Smooth muscle cell of the coronary artery (primary cell): ENCODE results near the gene OR5P2. TPM values are rescaled to one million over a fixed set of nuclear protein-coding genes. Genes with fewer than 3 reads are reported as not detected.

Experiments
- total RNA-seq: library from RNA; depleted of rRNA; stranded (reverse); fragments of >200 nt; gene quantifications from 2 replicates; pipeline ENCODE4 v1.2.3, GENCODE V29; 2014; ENCODE audit warnings: low replicate concordance

The OR5P2 gene, protein sequence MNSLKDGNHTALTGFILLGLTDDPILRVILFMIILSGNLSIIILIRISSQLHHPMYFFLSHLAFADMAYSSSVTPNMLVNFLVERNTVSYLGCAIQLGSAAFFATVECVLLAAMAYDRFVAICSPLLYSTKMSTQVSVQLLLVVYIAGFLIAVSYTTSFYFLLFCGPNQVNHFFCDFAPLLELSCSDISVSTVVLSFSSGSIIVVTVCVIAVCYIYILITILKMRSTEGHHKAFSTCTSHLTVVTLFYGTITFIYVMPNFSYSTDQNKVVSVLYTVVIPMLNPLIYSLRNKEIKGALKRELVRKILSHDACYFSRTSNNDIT
- total RNA-seq, result not detected in 2 replicates

GRCh38 chr11:7796842-7797241 is at the start of gene OR5P2:
TSS of gene OR5P2 (minus strand) at chr11:7796942. CDS start at chr11:7796942, 0 bp downstream.

DNA sequence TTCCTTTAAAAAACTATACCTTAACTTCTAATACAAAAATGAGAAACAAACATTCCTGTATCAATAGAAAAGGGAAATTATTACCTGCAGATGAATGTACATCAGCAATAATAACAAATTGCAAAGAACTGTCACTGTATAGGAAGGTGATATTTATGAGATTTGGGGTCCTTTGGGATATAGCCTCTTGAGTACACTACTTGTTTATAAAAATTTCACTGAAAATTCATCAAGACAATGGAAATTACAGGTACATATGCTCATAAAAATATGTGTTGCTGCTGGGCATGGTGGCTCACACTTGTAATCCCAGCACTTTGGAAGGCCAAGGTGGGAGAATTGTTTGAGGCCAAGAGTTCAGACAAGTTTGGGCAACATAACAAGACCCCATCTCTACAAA is 34.0 kb upstream of the OR5P2 start, which contains the start of gene OR5P3:
OR5P3 (minus strand) TSS at position 101 of the 400 bp plus-strand sequence.

Other genes starting within 250 kb of the OR5P2 start
- 1.8 and 17.0 TPM in 2 replicates for gene CYB5R2, start 123.4 kb downstream of the OR5P2 start, total RNA-seq
- not detected in 2 replicates for gene OVCH2, start 90.5 kb downstream of the OR5P2 start, total RNA-seq
- gene OR5P3, start 33.9 kb upstream of the OR5P2 start, total RNA-seq, result not detected in 2 replicates
- gene OR10A6, start 134.3 kb upstream of the OR5P2 start, total RNA-seq, result not detected in 2 replicates
- gene OR10A3, start 144.8 kb upstream of the OR5P2 start, total RNA-seq, result not detected in 2 replicates
- gene NLRP10, start 168.5 kb upstream of the OR5P2 start, total RNA-seq, result 0.23 and 0.68 TPM in 2 replicates
- 278 and 302 TPM in 2 replicates for gene EIF3F, start 190.4 kb upstream of the OR5P2 start, total RNA-seq